H9 (cell line): ENCODE measurements around the gene CLBA1. TPM values are rescaled to one million over a fixed set of nuclear protein-coding genes. Genes with fewer than 3 reads are reported as not detected.

Experiments
- DNase-seq: peaks from one replicate; pipeline ENCODE4 v3.0.0-alpha.2; 2017
- H2AFZ ChIP-seq: one replicate; pipeline ENCODE4 v1.6.1; 2013; ENCODE audit warnings: mild to moderate bottlenecking, low read length, control low read depth, moderate library complexity
- H2AK5ac ChIP-seq: 2 replicates; pipeline ENCODE4 v1.6.1; 2013; ENCODE audit warnings: low read length, control low read depth, mixed read lengths; ENCODE audit not compliant: insufficient read length
- H2BK120ac ChIP-seq: one replicate; pipeline ENCODE4 v1.6.1; 2013; ENCODE audit warnings: low read depth, mild to moderate bottlenecking, low read length, control low read depth, inconsistent platforms; ENCODE audit not compliant: poor library complexity, severe bottlenecking
- H2BK12ac ChIP-seq: 2 replicates; pipeline ENCODE4 v1.6.1; 2013; ENCODE audit warnings: low read length, control low read depth, mixed read lengths, low read depth; ENCODE audit not compliant: insufficient read length
- H2BK15ac ChIP-seq: 2 replicates; pipeline ENCODE4 v1.6.1; 2013; ENCODE audit warnings: low read depth, low read length, control low read depth
- H2BK20ac ChIP-seq: one replicate; pipeline ENCODE4 v1.6.1; 2013; ENCODE audit warnings: low read depth, mild to moderate bottlenecking, low read length, control low read depth, inconsistent platforms; ENCODE audit not compliant: poor library complexity, severe bottlenecking
- H2BK5ac ChIP-seq: 2 replicates; pipeline ENCODE4 v1.6.1; 2013; ENCODE audit warnings: low read length, control low read depth, mixed read lengths; ENCODE audit not compliant: insufficient read length
- H3K14ac ChIP-seq: 2 replicates; pipeline ENCODE4 v1.6.1; 2013; ENCODE audit warnings: low read length, control low read depth; ENCODE audit not compliant: insufficient read depth
- H3K18ac ChIP-seq: 2 replicates; pipeline ENCODE4 v1.6.1; 2013; ENCODE audit warnings: low read depth, mild to moderate bottlenecking, mixed read lengths, low read length, control low read depth; ENCODE audit not compliant: insufficient read length
- H3K23ac ChIP-seq: 2 replicates; pipeline ENCODE4 v1.6.1; 2013; ENCODE audit warnings: low read length, control low read depth, mixed read lengths, low read depth; ENCODE audit not compliant: insufficient read length
- H3K23me2 ChIP-seq: 2 replicates; pipeline ENCODE4 v1.6.1; 2013; ENCODE audit warnings: low read depth, mild to moderate bottlenecking, mixed read lengths, low read length, control low read depth; ENCODE audit not compliant: insufficient read length, poor library complexity, severe bottlenecking
- H3K27ac ChIP-seq: 2 replicates; pipeline ENCODE4 v1.5.1; 2013; ENCODE audit warnings: low read length, control low read depth, mixed read lengths, low read depth; ENCODE audit not compliant: insufficient read length
- H3K27me3 ChIP-seq: 2 replicates; pipeline ENCODE4 v1.6.1; 2013; ENCODE audit warnings: low read length, control low read depth, inconsistent platforms; ENCODE audit not compliant: insufficient read depth
- H3K4ac ChIP-seq: 2 replicates; pipeline ENCODE4 v1.6.1; 2013; ENCODE audit warnings: low read depth, mild to moderate bottlenecking, control low read depth, inconsistent platforms, low read length, moderate library complexity
- H3K4me1 ChIP-seq: 2 replicates; pipeline ENCODE4 v1.6.1; 2013; ENCODE audit warnings: low read length, control low read depth, inconsistent platforms; ENCODE audit not compliant: insufficient read depth
- H3K4me2 ChIP-seq: 2 replicates; pipeline ENCODE4 v1.6.1; 2013; ENCODE audit warnings: low read length, control low read depth, mixed read lengths; ENCODE audit not compliant: insufficient read length, insufficient read depth
- H3K56ac ChIP-seq: 2 replicates; pipeline ENCODE4 v1.6.1; 2013; ENCODE audit warnings: low read depth, mild to moderate bottlenecking, mixed read lengths, low read length, control low read depth; ENCODE audit not compliant: insufficient read length
- H3K79me1 ChIP-seq: 2 replicates; pipeline ENCODE4 v1.6.1; 2013; ENCODE audit warnings: low read depth, mild to moderate bottlenecking, moderate library complexity, low read length, control low read depth, inconsistent platforms; ENCODE audit not compliant: insufficient read depth, poor library complexity, severe bottlenecking
- H3K79me2 ChIP-seq: 2 replicates; pipeline ENCODE4 v1.6.1; 2013; ENCODE audit warnings: low read length, control low read depth, inconsistent platforms; ENCODE audit not compliant: insufficient read depth
- H3K9ac ChIP-seq: 2 replicates; pipeline ENCODE4 v1.6.1; 2013; ENCODE audit warnings: low read length, control low read depth, mixed read lengths; ENCODE audit not compliant: insufficient read length; ENCODE audit errors: extremely low read depth
- H3K9me3 ChIP-seq: one replicate; pipeline ENCODE4 v1.6.1; 2013; ENCODE audit warnings: low read depth, low read length, inconsistent platforms; ENCODE audit not compliant: control insufficient read depth
- H3T11ph ChIP-seq: one replicate; pipeline ENCODE4 v1.6.1; 2013; ENCODE audit warnings: mild to moderate bottlenecking, low read length, control low read depth, inconsistent platforms
- H4K20me1 ChIP-seq: one replicate; pipeline ENCODE4 v1.6.1; 2013; ENCODE audit not compliant: control insufficient read depth, insufficient read length, insufficient read depth
- H4K5ac ChIP-seq: 2 replicates; pipeline ENCODE4 v1.6.1; 2013; ENCODE audit warnings: low read depth, mild to moderate bottlenecking, mixed read lengths, low read length, control low read depth; ENCODE audit not compliant: insufficient read length
- H4K8ac ChIP-seq: replicated peaks from 2 replicates; pipeline ENCODE4 v1.6.1; 2013; ENCODE audit warnings: low read length, control low read depth, mixed read lengths, low read depth; ENCODE audit not compliant: insufficient read length
- H4K91ac ChIP-seq: 2 replicates; pipeline ENCODE4 v1.6.1; 2013; ENCODE audit warnings: low read depth, mild to moderate bottlenecking, moderate library complexity, mixed read lengths, low read length, control low read depth; ENCODE audit not compliant: insufficient read length
- H3K27ac Mint-ChIP-seq, 3 experiments: 2 replicates in 2 of 3; 3 replicates in 1 of 3; pipeline ENCODE4 v1.8.0; 2020 to 2021; ENCODE audit warnings: mixed read lengths in 3 of 3, mild to moderate bottlenecking in 1 of 3, moderate library complexity in 1 of 3
- H3K27me3 Mint-ChIP-seq: 2 replicates; pipeline ENCODE4 v1.8.0; 2021; ENCODE audit warnings: low read depth, mild to moderate bottlenecking, moderate library complexity, mixed read lengths
- H3K36me3 Mint-ChIP-seq, 3 experiments: 2 replicates in 2 of 3; 3 replicates in 1 of 3; pipeline ENCODE4 v1.8.0; 2020 to 2021; ENCODE audit warnings: low read depth in 3 of 3, mixed read lengths in 3 of 3; ENCODE audit not compliant: insufficient read depth in 1 of 3
- H3K4me1 Mint-ChIP-seq, 2 experiments: 2 replicates each; pipeline ENCODE4 v1.8.0; 2020; ENCODE audit warnings: mixed read lengths in 2 of 2
- H3K4me3 Mint-ChIP-seq, 2 experiments: 2 replicates in 1 of 2; 3 replicates in 1 of 2; pipeline ENCODE4 v1.8.0; 2020 to 2021; ENCODE audit warnings: mild to moderate bottlenecking in 2 of 2, mixed read lengths in 2 of 2, moderate library complexity in 1 of 2
- H3K9me3 Mint-ChIP-seq, 2 experiments: 2 replicates in 1 of 2; 3 replicates in 1 of 2; pipeline ENCODE4 v1.8.0; 2020; ENCODE audit warnings: mild to moderate bottlenecking in 2 of 2, mixed read lengths in 2 of 2, moderate library complexity in 1 of 2
- CTCF ChIP-seq: fragments of 200-600 bp; sonication (generic); conservative IDR thresholded peaks from 3 replicates; pipeline ENCODE4 v1.8.0; 2021; ENCODE audit warnings: antibody characterized with exemption, mild to moderate bottlenecking
- WGBS: extraction: QIAGEN DNeasy Blood & Tissue Kit; methylation state at CpG from one replicate; pipeline ENCODE4 v1.1.7; 2013; ENCODE audit warnings: missing lambda C conversion rate, low lambda C conversion rate, mixed read lengths; ENCODE audit not compliant: insufficient read length; ENCODE audit errors: extremely low coverage; 5-methylcytosine and 5-hydroxymethylcytosine counted together
- total RNA-seq: library from RNA; stranded (reverse); gene quantifications from 2 replicates; pipeline ENCODE4 v1.2.1, GENCODE V29; 2021

CLBA1 gene
- total RNA-seq, 1 experiment from 2014 or later = 2.4 TPM

DNA sequence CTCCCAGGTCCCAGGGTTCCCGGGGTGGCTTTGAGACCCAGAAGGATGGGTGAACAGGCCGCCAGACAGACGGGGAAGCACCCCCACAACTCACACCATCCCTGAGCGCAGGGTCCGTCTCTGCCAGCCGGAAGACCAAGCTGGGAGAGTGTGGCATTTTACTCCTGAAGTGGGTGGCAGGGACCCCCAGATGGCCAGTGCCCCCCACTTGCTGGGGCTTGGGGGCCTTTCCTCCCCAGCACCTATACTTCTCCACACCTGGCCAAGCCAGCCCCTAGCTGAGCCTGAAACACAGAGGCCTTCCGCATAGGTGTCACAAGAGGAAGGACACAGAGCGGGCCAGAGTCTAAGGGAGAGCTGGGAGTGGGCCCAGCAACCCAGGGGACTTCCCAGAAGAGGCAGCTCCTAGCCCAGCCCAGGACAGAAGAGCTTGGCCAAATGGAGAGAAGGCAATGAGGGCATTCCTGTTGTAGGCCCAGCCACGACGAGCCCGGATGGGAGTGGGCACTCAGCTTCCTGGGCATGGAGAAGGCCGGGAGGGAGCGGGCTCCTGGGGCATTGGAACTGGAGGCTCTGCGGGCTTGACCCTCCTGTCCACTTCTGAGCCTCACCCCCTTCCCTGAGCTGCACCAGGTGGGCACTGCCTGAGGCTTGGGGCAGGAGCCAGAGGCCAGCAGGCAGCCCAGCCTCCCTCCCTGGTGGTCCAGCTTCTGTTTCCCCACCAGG, 10.8 kb upstream of the CLBA1 start:
- Histone ChIP-seq H2BK12ac (no peak overlapping the region), H2AK5ac (no peak overlapping the region), H3K79me2 (no peaks in the 10 kb centered on the region), H3K23me2 (no peaks in the 10 kb centered on the region), H2BK15ac (no peak overlapping the region), H3K4me2 (no peak overlapping the region), H4K20me1 (peaks cover 7% of the 10 kb centered on the region), H4K5ac (no peak overlapping the region), H3K9me3 (no peaks in the 10 kb centered on the region), H2BK20ac (no peak overlapping the region), H3K27me3 (peaks cover 14% of the 10 kb centered on the region; the same call in 1 of the 2 replicates), H3K4ac (no peak overlapping the region), H2BK5ac (no peak overlapping the region), H3K9ac (no peak overlapping the region), H3K27ac (no peak overlapping the region), H3K56ac (no peak overlapping the region), H4K91ac (no peak overlapping the region), H2BK120ac (no peak overlapping the region), H3K4me1 (no peaks in the 10 kb centered on the region), H3K79me1 (no peaks in the 10 kb centered on the region), H3K23ac (no peak overlapping the region), H3K18ac (no peak overlapping the region), H4K8ac (no peak overlapping the region), H2AFZ (no peak overlapping the region), H3T11ph (no peak overlapping the region), H3K14ac (no peak overlapping the region)
- H3K4me3 Mint-ChIP-seq = no peak overlapping the region
- no peak overlapping the region for H3K27ac Mint-ChIP-seq
- no peaks in the 10 kb centered on the region; a peak in 1 of 5 replicates for H3K9me3 Mint-ChIP-seq
- DNase-seq = no peak
- no peak for TF ChIP-seq CTCF
- H3K4me1 Mint-ChIP-seq = peaks cover 11 to 28% of the 10 kb centered on the region in 2 experiments
- no CpG with 5 or more reads among the region's 14 CpGs for WGBS
- H3K36me3 Mint-ChIP-seq = no peaks in the 10 kb centered on the region
- H3K27me3 Mint-ChIP-seq = peaks cover 42% of the 10 kb centered on the region
